Neutrophil (primary cell): ENCODE data around the gene HRAS.

Source experiments
- H3K27ac ChIP-seq: fragments of 200-600 bp; sonication (generic); 2 replicates; pipeline ENCODE4 v1.5.1; 2016; ENCODE audit warnings: mild to moderate bottlenecking, moderate library complexity
- H3K27me3 ChIP-seq: fragments of 200-600 bp; sonication (generic); 2 replicates; pipeline ENCODE4 v1.6.0; 2016; ENCODE audit warnings: mild to moderate bottlenecking
- H3K36me3 ChIP-seq: fragments of 200-600 bp; sonication (generic); 2 replicates; pipeline ENCODE4 v1.5.1; 2017
- H3K4me1 ChIP-seq, 2 experiments: fragments of 200-600 bp in 1 of 2; sonication (generic) in 1 of 2; 1 replicate in 1 of 2; 2 replicates in 1 of 2; pipeline versions ENCODE4 v1.5.1 to v1.6.1; 2013 to 2016; ENCODE audit warnings: low read depth in 1 of 2, low read length in 1 of 2, mild to moderate bottlenecking in 1 of 2, moderate library complexity in 1 of 2; ENCODE audit not compliant: control insufficient read depth in 1 of 2, insufficient read depth in 1 of 2
- H3K4me3 ChIP-seq, 2 experiments: fragments of 200-600 bp in 1 of 2; sonication (generic) in 1 of 2; 1 replicate in 1 of 2; 2 replicates in 1 of 2; pipeline ENCODE4 v1.5.1; 2013 to 2016; ENCODE audit warnings: low read depth in 1 of 2, low read length in 1 of 2, mild to moderate bottlenecking in 1 of 2, moderate library complexity in 1 of 2
- H3K9me3 ChIP-seq: fragments of 200-600 bp; sonication (generic); 2 replicates; pipeline ENCODE4 v1.5.1; 2016
- CTCF ChIP-seq: fragments of 200-600 bp; sonication (generic); IDR thresholded peaks from 2 replicates; pipeline ENCODE4 v1.5.1; 2016; ENCODE audit warnings: antibody characterized with exemption

Gene HRAS

GRCh38 chr11:555780-556661, 20.6 kb upstream of the HRAS start:
- H3K9me3 ChIP-seq = no peaks in the 10 kb centered on the region
- no peak for TF ChIP-seq CTCF
- peak overlapping the region in 1 of 2 experiments; percentile 18 for H3K4me3 ChIP-seq
- H3K36me3 ChIP-seq = no peaks in the 10 kb centered on the region
- H3K27ac ChIP-seq = no peak overlapping the region
- H3K4me1 ChIP-seq = peaks cover 15 to 33% of the 10 kb centered on the region in 2 experiments
- H3K27me3 ChIP-seq = peaks cover 81% of the 10 kb centered on the region

- no peaks in the 10 kb centered on the region for H3K9me3 ChIP-seq
- peak overlapping the region; percentile 23 to 55 for H3K4me3 ChIP-seq
- H3K27me3 ChIP-seq = peaks cover 81% of the 10 kb centered on the region
- no peak for TF ChIP-seq CTCF
- H3K27ac ChIP-seq = no peak overlapping the region
- H3K4me1 ChIP-seq = peaks cover 13 to 29% of the 10 kb centered on the region in 2 experiments
- no peaks in the 10 kb centered on the region for H3K36me3 ChIP-seq
These were observed 19.9 kb upstream of the HRAS start for GRCh38 chr11:555227-555779.

- Histone ChIP-seq H3K4me3 (peak overlapping the region; percentile 17 to 55), H3K27me3 (peaks cover 78% of the 10 kb centered on the region)
These were observed 19.3 kb upstream of the HRAS start for GRCh38 chr11:554428-555226.

GRCh38 chr11:553988-554340, 18.6 kb upstream of the HRAS start:
- no peak overlapping the region for H3K27ac ChIP-seq
- peaks cover 72% of the 10 kb centered on the region for H3K27me3 ChIP-seq
- H3K4me1 ChIP-seq = peaks cover 7 to 23% of the 10 kb centered on the region in 2 experiments
- TF ChIP-seq CTCF = no peak
- H3K4me3 ChIP-seq = no peak overlapping the region
- H3K9me3 ChIP-seq = no peaks in the 10 kb centered on the region
- H3K36me3 ChIP-seq = no peaks in the 10 kb centered on the region

More at GRCh38 chr11:554428-555226, 19.3 kb upstream of the HRAS start:
- H3K27ac ChIP-seq = no peak overlapping the region
- H3K9me3 ChIP-seq = no peaks in the 10 kb centered on the region
- H3K4me1 ChIP-seq = peaks cover 7 to 23% of the 10 kb centered on the region in 2 experiments
- TF ChIP-seq CTCF = peak; percentile 91
- H3K36me3 ChIP-seq = no peaks in the 10 kb centered on the region

GRCh38 chr11:553083-553987, 18.0 kb upstream of the HRAS start:
- H3K4me3 ChIP-seq = no peak overlapping the region
- no peaks in the 10 kb centered on the region for H3K36me3 ChIP-seq
- no peaks in the 10 kb centered on the region for H3K9me3 ChIP-seq
- H3K27me3 ChIP-seq = peaks cover 72% of the 10 kb centered on the region
- H3K4me1 ChIP-seq = peaks cover 7 to 23% of the 10 kb centered on the region in 2 experiments
- H3K27ac ChIP-seq = no peak overlapping the region
- no peak for TF ChIP-seq CTCF
